ENCODE results near the gene ADGRD2. TPM values are rescaled to one million over a fixed set of nuclear protein-coding genes. Genes with fewer than 3 reads are reported as not detected.

Gene ADGRD2
- total and polyA plus RNA-seq, 4 donors: not detected

DNA sequence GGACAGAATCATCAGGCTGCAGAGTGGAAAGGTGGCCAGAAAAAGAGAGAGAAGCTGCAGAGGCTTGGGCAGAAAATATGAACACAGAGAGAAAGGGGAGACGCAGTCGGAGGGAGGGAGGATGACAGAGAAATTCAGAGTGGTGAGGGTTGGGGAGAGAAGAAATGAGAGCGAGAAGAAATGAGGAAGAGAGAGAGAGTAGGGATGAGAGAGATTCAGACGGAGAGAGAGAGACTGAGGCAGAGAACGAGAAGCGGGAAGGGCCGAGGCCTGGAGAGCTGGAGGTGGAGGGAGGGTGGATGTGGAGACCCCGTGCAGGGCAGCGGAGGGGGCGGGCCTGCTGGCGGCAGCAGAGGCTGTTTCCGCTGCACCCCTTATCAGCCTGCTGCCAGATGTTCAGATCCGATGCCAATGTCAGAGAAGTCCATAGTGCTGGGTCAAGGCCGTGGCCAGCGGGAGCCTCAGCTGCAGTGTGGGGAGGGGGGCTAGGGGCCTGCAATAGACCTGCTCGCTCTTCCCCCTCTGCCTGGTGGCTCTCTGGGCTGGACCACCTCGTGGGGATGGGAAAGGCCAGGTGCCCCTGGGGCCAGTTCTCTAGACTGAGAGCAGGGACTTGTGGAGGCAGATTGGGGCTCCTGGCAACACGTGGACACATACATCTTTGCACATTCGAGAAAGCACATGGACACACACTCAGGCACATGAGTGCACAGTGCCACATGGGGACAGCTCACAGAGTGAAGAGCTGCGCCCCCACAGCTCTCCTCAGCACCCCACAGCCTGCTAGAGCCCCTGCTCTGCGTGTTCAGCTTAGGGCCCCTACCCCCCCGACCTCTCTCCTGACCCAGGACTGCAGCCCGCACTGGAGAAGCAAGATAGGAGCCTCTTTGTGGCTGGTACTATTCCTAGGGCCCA lies 61.9 kb downstream of the ADGRD2 start:
- DNase-seq (peak; percentile 57 to 74 (median 69)), ATAC-seq (ENCODE audit: insufficient read depth, low FRiP score) (no peak)
- Histone ChIP-seq H3K9me3 (ENCODE audit: control insufficient read depth in 4 of 4, insufficient read depth in 3 of 4, low read length in 3 of 4) (no peaks in the 10 kb centered on the region), H3K9ac (ENCODE audit: insufficient read depth in 1 of 2, low read length in 2 of 2) (no peak overlapping the region), H3K36me3 (ENCODE audit: control insufficient read depth in 4 of 4, insufficient read depth in 4 of 4, low read length in 4 of 4) (no peaks in the 10 kb centered on the region), H3K27ac (ENCODE audit: low read depth in 1 of 2, low read length in 1 of 2) (no peak overlapping the region), H3K4me3 (no peak overlapping the region), H3K27me3 (ENCODE audit: control insufficient read depth in 3 of 3, insufficient read depth in 3 of 3, low read length in 2 of 3) (no peaks in the 10 kb centered on the region), H3K4me1 (ENCODE audit: control insufficient read depth in 5 of 5, insufficient read depth in 5 of 5, low read length in 5 of 5) (peaks cover 0 to 22% (median 11%) of the 10 kb centered on the region in 5 donors)
- TF ChIP-seq CTCF (IDR thresholded peaks at IDR 0.05; ENCODE audit: control extremely low read depth, extremely low read depth): no peak
- 23 to 34% methylated on average over 23 of the region's 23 CpGs for WGBS, 2 donors

DNA sequence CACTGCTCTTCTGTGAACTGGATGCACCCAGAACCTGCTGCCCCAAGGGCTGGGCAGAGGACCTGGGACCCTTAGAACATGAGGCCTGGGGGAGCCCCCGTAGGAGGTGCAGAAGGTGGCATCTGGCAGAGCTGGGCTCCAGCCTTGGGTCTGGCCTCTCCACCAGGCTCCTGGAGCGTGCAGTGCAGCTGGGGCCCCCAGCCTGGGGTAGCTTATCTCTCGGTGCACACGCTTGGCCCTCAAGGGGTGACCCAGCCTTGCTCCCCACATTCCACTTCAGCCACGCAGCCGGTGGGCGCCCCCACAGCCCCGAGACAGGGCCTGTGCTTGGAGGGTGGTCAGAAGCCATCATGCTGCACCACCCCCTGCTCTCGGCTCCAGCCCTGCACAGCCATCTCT lies 62.6 kb downstream of the ADGRD2 start:
- no peak for DNase-seq
- no peak overlapping the region for H3K9ac ChIP-seq (ENCODE audit: insufficient read depth in 1 of 2, low read length in 2 of 2)
- TF ChIP-seq CTCF (IDR thresholded peaks at IDR 0.05; ENCODE audit: control extremely low read depth, extremely low read depth): no peak
- peaks cover 0 to 22% (median 11%) of the 10 kb centered on the region in 5 donors for H3K4me1 ChIP-seq (ENCODE audit: control insufficient read depth in 5 of 5, insufficient read depth in 5 of 5, low read length in 5 of 5)
- no peak overlapping the region for H3K27ac ChIP-seq (ENCODE audit: low read depth in 1 of 2, low read length in 1 of 2)
- H3K27me3 ChIP-seq (ENCODE audit: control insufficient read depth in 3 of 3, insufficient read depth in 3 of 3, low read length in 2 of 3): no peaks in the 10 kb centered on the region
- H3K4me3 ChIP-seq: no peak overlapping the region
- WGBS, 2 donors: 66 to 71% methylated on average over 9 of the region's 9 CpGs
- no peaks in the 10 kb centered on the region for H3K36me3 ChIP-seq (ENCODE audit: control insufficient read depth in 4 of 4, insufficient read depth in 4 of 4, low read length in 4 of 4)
- ATAC-seq (ENCODE audit: insufficient read depth, low FRiP score): no peak
- H3K9me3 ChIP-seq (ENCODE audit: control insufficient read depth in 4 of 4, insufficient read depth in 3 of 4, low read length in 3 of 4): no peaks in the 10 kb centered on the region

- ATAC-seq (ENCODE audit: insufficient read depth, low FRiP score) (no peak), DNase-seq (no peak)
- no peak overlapping the region for H3K27ac ChIP-seq (ENCODE audit: low read depth in 1 of 2, low read length in 1 of 2)
- H3K36me3 ChIP-seq (ENCODE audit: control insufficient read depth in 4 of 4, insufficient read depth in 4 of 4, low read length in 4 of 4): no peaks in the 10 kb centered on the region
- no peaks in the 10 kb centered on the region for H3K27me3 ChIP-seq (ENCODE audit: control insufficient read depth in 3 of 3, insufficient read depth in 3 of 3, low read length in 2 of 3)
- H3K9me3 ChIP-seq (ENCODE audit: control insufficient read depth in 4 of 4, insufficient read depth in 3 of 4, low read length in 3 of 4): no peaks in the 10 kb centered on the region
- no peak for TF ChIP-seq CTCF (IDR thresholded peaks at IDR 0.05; ENCODE audit: control extremely low read depth, extremely low read depth)
- no peak overlapping the region for H3K9ac ChIP-seq (ENCODE audit: insufficient read depth in 1 of 2, low read length in 2 of 2)
- H3K4me3 ChIP-seq: no peak overlapping the region
- 27 to 41% methylated on average over 5 of the region's 5 CpGs for WGBS, 2 donors
- peaks cover 0 to 22% (median 11%) of the 10 kb centered on the region in 5 donors for H3K4me1 ChIP-seq (ENCODE audit: control insufficient read depth in 5 of 5, insufficient read depth in 5 of 5, low read length in 5 of 5)
Measured at GRCh38 chr9:124513376-124513994, 63.2 kb downstream of the ADGRD2 start.

Measured in lung (tissue), 12 donors.